ENCODE results near the gene CHD6.

Gene CHD6

DNA sequence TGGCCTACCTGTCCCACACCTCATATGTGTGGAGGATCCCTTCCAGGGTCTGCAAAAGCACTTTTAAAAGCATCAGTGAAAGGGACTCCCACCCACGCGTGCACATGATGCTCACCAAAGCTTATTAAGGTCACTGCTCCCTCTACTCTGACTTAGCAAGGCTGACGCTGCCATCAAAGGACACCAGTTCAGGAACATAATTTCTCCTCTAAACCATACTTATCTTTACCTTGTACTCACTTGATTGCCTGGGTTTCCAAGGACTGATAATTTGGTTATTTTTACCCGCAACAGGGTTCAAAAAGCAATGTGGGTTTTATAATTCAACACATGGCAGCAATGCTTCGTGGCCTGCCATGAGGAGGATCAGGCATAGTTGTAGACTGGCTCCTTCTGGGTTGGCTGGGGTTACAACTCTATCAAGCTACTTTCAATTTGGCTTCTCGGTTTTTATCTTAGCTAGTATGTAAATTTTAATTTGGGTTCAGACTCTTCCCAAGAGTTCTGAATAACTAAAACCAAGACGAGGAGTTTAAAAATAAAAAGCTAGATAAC lies 199.4 kb downstream of the CHD6 start:
- DNase-seq = peak; percentile 10

- peak; percentile 11 for DNase-seq
Measured at GRCh38 chr20:41418031-41418430, 200.1 kb downstream of the CHD6 start.

DNA sequence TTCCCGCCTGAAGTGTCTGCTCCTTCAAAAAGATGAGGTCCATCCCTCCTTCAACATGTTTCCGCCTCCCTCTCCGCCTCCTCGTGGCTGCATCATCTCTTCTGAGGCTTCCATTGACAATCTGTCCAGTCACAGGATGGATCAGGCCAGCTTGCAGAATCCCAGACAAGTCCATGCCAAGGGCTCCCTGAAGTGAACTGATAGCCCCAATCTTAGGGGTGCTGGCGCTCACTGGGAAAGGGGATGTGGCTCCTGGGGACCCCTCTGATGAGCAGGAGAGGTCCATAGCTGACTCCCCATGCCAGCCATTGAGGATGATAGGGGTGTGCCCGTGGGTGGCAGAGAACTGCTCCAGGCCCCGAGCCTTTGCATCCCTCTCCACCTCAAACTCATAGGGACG lies 203.0 kb downstream of the CHD6 start:
- DNase-seq = peak; percentile 21

- DNase-seq = peak; percentile 52
Measured at GRCh38 chr20:41413169-41413568, 205.0 kb downstream of the CHD6 start.

DNA sequence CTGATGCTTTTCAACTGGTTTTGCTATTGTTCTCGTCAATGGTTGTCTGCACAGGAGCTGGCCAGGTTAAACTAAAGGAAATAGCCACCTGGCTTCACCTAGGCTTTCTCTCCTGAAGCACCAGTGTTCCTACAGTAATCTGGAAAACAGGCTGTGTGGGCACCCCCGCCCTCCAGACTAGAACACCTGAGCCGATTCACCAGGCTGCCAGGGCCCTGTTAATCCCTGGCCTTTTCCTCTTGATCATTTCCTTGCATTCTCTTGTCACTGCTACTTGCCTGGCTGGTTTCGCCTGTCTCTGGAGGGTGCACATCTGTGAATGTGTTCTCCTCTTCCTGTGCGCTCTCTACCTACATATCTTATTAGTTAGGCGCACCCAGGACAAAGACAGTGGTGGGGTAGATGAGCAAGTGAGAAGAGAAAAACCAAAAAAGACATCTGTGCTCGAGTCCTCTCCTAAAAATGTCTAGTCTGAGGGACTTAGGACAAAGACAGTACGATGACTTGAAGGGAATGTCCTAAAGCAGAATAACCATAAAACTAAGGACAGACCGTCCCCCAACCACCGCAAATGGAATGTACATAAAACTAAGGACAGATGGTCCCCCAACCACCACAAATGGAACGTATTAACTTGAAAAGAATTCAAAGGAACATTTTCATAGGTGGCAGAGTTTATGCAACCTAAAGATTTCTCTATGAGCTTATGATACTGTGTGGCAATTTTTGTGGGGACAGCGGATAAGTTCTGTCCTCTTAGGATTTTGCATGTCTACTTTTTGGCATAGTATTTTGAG lies 205.7 kb downstream of the CHD6 start:
- peak; percentile 61 for DNase-seq

GRCh38 chr20:41411391-41411847 lies 206.8 kb downstream of the CHD6 start:
- no peak for DNase-seq

- no peak for DNase-seq
Measured at GRCh38 chr20:41408986-41409385, 209.2 kb downstream of the CHD6 start.

GRCh38 chr20:41408156-41408794 lies 209.9 kb downstream of the CHD6 start:
- no peak for DNase-seq

DNA sequence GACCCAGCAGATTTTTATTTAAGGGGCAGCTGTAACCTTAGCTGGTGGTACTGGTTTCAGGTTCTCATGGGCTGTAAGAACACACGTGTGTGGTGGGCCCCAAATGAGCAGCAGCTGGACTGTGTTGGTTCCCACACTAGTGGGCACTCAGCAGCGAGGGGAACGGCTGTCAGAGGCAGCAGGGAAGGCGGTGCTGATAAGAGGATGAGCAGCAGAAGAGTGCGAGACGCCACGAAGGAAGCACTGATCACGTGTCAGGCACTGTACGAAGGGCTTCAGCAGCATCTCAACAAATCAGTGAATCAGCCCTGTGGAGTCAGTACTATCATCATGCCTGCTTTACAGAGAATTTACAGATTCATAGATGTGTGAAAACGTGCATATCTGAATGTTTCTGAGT lies 210.6 kb downstream of the CHD6 start:
- DNase-seq = no peak

DNA sequence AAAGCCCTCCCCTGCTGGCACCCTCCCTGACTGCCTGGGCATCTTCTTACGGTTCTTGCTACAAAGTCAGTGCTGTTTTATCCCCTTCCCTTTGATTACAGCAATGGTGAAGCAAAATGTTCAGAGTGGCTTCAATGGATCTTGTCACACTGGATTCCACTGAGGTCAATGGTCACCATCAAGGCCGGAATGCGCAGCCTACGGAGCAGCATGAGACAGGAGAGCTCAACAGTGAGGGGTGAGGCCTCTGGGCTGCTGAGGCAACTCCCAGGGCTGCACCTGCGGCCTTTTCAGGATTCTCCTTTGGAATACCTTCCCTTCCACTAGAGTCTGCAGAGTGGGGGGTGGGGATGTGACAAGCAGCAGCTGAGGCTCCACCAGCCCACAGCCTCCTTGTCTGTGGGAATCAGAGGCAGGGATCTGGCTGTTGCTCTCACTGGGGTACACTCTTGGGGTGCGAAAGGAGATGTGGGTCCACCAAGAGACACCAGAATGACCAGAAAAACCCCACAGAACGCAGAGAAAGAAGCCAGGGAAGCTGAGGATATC lies 211.2 kb downstream of the CHD6 start:
- no peak for DNase-seq

DNA sequence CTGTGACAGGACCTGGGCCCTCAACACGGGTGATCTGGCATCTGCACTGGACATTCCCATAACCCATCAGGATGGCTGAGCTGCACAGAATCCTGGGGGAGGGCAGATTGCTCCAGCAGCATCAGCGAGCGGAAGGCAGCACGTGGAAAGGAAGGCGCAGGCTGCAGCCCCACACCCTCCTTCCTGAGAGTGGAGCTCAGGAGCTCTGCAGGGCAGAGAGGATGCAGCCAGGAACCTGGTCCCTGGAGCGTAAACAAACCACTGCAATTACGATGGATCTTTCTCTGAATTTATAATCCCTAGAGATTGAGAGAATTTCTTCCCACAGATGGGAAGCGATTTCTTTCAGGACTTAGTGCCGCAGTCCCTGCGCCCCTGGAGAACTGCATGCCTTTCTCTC lies 211.8 kb downstream of the CHD6 start:
- DNase-seq = no peak

DNA sequence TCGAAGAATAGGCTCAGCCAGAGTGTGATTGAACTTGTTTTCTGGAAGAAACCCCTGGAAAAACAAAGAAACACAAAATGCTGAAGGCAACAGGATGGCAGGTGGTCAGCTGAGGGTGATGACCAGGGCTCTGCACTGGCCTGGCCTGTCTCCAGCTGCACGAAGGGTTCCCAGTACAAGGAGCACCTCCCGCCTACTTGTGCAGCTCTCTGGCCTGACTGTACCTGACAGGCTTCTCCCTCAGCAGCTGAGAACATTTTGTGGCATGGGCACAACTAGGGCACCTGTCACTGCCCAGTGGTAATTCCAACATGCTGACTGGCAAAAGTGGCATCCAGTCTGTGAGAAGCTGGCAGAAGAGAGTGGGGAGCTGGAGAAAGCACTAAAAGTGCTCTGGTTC lies 212.7 kb downstream of the CHD6 start:
- no peak for DNase-seq

- no peak for DNase-seq
Measured at GRCh38 chr20:41403604-41404003, 214.6 kb downstream of the CHD6 start.

DNA sequence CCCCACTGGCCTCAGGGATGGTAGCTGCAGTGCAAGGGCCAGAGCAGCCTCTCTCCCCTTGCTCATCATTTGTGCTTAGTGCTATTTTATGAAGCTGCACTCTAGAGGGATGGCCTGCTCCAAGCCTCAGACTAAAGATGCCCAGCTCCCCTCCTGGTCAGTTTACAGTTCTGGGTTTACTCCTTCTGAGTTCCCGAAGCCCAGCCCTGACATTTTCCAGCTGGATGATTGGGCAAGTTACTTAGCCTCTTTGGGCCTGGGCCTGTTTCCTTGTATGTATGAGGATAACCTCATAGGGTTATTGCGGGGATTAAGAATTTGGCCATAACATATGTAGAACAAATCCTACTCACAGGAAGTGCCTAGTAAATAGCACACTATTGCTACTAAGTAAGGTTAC lies 219.8 kb downstream of the CHD6 start:
- no peak for DNase-seq

DNA sequence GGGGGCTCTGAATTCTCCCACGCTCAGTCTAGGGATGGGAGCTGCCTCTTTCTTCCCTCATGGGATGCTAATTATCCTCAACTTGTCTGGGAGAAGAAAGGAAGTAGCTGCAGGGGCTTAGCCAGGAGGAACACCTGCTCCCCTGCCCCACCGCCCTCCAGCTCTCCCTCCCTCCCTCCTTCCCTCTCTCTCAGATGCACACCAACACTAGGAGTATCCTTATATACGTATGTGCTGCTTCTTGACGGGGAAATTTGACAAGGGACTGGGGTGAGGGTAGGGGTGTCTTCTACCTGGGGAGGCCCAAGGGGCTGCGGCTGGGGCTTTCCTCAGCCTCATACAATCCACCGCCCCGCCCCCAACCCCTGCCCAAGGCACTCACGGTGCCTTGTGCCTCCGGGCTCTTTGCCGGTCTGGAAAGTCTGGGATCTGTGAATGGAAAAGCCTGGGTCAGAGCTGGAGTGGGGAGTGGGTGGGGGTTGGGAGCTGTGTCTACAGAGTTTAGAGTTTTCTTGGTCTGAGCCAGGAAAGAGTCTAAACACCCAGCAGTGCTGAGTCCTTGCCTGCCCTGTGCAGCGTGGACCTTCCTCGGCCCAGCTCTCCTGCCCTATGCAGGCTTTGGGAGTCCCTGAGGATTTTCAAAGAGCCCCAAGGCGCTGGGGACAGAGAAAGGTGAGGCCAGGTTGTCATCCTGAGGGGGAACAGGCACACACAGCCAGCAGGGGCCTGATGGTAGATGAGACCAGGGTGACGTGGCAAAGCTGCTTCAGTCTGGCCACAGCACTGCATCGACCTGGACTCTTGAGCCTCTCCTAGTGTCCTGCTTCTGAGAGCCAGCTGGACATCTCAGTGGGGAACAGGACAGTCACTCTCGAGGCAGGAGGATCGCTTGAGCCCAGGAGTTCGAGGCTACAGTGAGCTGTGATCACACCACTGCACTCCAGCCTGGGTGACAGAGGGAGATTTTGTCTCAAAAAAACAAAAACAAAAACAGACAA lies 222.2 kb downstream of the CHD6 start:
- DNase-seq = peak; percentile 87

DNA sequence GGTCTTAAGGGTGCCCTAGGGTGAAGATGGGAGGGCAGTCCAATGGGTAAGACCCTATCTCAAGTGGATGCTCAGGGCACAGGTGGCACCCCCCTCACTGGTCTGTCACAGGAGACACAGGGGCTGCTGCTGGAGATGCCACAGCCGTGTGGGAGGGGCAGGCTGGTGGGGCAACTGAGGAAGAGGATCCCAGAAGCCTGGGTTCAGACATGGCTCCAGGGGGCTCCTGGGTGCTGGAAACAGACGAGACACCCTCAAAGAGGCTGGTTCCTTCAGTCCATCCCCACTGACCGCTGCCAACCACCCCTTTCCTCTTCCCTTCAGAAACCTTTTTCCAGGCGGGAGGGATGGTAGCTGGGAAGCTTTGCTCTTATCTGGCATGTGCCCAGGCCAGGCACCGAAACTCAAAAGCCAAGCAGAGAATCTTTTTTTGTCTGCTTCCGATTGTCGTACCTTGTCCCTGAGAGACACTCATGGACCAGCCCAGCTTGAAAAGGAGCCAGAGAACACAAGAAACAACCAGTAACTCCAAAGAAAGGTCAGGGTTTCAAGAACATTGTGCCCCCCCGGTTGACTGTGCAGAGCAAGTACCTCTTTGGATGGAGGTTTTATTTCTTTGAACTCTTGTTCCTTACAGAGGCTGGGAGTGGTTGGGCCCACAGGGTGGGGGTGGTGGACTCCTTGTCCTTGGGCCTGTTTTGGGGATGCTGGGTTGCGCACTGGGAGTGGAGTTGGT lies 223.1 kb downstream of the CHD6 start:
- DNase-seq = no peak

- DNase-seq = no peak
Measured at GRCh38 chr20:41394081-41394480, 224.1 kb downstream of the CHD6 start.

GRCh38 chr20:41393705-41394066 lies 224.5 kb downstream of the CHD6 start:
- no peak for DNase-seq

DNA sequence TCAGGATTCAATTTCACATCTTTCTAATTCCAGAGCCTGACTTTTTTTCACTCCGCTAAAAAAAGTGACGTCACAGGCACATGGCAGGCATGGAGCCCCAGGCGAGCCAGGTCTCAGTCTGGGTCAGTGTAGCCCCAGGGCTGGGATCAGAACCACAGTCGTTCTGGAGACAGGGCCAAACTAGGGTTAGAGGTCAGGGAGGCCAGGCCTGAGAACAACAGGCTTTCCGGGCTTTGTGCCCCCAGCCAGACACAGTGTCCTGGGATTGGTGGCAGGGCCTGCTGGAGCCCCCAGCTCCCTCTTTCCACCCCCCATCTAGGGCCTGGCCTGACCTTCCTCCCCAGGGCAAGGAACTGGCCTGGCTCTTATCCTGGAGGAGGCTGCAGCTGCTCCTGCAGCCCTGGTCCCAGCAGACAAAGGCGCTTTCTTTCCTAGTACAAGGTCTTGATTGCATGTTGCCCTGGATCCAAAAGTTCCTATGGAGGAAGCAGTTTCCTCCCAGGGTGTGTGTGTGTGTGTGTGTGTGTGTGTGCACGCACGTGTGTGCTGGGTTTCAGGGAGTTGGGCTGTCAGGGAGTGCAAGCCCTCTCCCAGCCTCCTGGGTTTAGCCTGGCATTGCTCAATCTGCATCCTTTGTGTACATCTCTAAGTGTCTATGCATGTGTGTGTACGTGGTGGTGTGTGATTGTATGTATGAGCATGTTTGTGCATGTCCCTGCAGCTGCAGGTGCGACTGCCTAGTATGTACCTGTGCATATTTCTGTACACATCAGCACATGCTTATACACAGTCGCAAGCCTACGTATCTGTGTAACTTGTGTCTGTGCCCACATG lies 225.1 kb downstream of the CHD6 start:
- DNase-seq = peak; percentile 98

GRCh38 chr20:41392295-41392694 lies 225.9 kb downstream of the CHD6 start:
- no peak for DNase-seq

DNA sequence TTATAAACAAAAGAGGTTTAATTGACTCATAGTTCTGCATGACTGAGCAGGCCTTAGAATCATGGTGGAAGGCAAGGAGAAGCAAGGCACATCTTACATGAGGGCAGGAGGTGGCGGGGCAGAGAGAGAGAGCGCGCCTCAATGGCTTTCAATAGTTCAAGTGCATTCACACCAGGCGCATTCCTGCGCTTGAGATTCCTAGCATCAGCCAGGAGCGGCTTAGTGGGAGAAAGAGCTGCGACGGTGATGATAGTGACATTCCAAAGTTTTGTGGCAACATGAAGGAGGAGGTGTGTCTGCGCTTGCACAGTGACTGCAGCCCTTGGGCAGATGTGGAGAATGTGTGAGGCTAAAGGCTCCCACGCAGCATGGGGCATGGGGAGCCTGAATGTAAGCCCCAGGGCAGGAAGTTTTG lies 226.6 kb downstream of the CHD6 start:
- DNase-seq = peak; percentile 98

Data from islet precursor cell (in vitro differentiated cells).